ENCODE measurements around the gene EFEMP2. TPM values are rescaled to one million over a fixed set of nuclear protein-coding genes. Genes with fewer than 3 reads are reported as not detected.
A peak's percentile ranks its signal among the peaks of the same experiment; 100 is the strongest.

The EFEMP2 gene
- total and polyA plus RNA-seq, 4 donors, result 34.2 to 67.0 (median 53.8) TPM

- Histone ChIP-seq H3K27me3 (ENCODE audit: control insufficient read depth in 3 of 3, insufficient read depth in 3 of 3, low read length in 2 of 3) (no peaks in the 10 kb centered on the region), H3K36me3 (ENCODE audit: control insufficient read depth in 4 of 4, insufficient read depth in 4 of 4, low read length in 4 of 4) (peaks cover 13 to 58% (median 39%) of the 10 kb centered on the region in 4 donors), H3K27ac (ENCODE audit: low read depth in 1 of 2, low read length in 1 of 2) (no peak overlapping the region), H3K4me1 (ENCODE audit: control insufficient read depth in 5 of 5, insufficient read depth in 5 of 5, low read length in 5 of 5) (peaks cover 0 to 16% (median 9%) of the 10 kb centered on the region in 5 donors), H3K9ac (ENCODE audit: insufficient read depth in 1 of 2, low read length in 2 of 2) (no peak overlapping the region), H3K9me3 (ENCODE audit: control insufficient read depth in 4 of 4, insufficient read depth in 3 of 4, low read length in 3 of 4) (no peaks in the 10 kb centered on the region), H3K4me3 (no peak overlapping the region)
- 87 to 94% methylated on average over 18 of the region's 18 CpGs for WGBS, 2 donors
- ATAC-seq (ENCODE audit: insufficient read depth, low FRiP score), result no peak
- DNase-seq, result peak in 1 of 3 donors; percentile 12
- TF ChIP-seq CTCF (IDR thresholded peaks at IDR 0.05; ENCODE audit: control extremely low read depth, extremely low read depth), result no peak
Measured at GRCh38 chr11:65864706-65865471, 7.7 kb downstream of the EFEMP2 start.

- H3K36me3 ChIP-seq (ENCODE audit: control insufficient read depth in 4 of 4, insufficient read depth in 4 of 4, low read length in 4 of 4), result peaks cover 13 to 55% (median 33%) of the 10 kb centered on the region in 4 donors
- H3K4me3 ChIP-seq, result no peak overlapping the region
- DNase-seq (peak in 1 of 3 donors; percentile 11), ATAC-seq (ENCODE audit: insufficient read depth, low FRiP score) (no peak)
- peaks cover 0 to 21% (median 10%) of the 10 kb centered on the region in 5 donors for H3K4me1 ChIP-seq (ENCODE audit: control insufficient read depth in 5 of 5, insufficient read depth in 5 of 5, low read length in 5 of 5)
- H3K27me3 ChIP-seq (ENCODE audit: control insufficient read depth in 3 of 3, insufficient read depth in 3 of 3, low read length in 2 of 3), result no peaks in the 10 kb centered on the region
- no peak overlapping the region for H3K27ac ChIP-seq (ENCODE audit: low read depth in 1 of 2, low read length in 1 of 2)
- TF ChIP-seq CTCF (IDR thresholded peaks at IDR 0.05; ENCODE audit: control extremely low read depth, extremely low read depth), result no peak
- 84 to 91% methylated on average over 12 of the region's 12 CpGs for WGBS, 2 donors
- no peak overlapping the region for H3K9ac ChIP-seq (ENCODE audit: insufficient read depth in 1 of 2, low read length in 2 of 2)
- no peaks in the 10 kb centered on the region for H3K9me3 ChIP-seq (ENCODE audit: control insufficient read depth in 4 of 4, insufficient read depth in 3 of 4, low read length in 3 of 4)
Measured at GRCh38 chr11:65863889-65864705, 8.5 kb downstream of the EFEMP2 start.

GRCh38 chr11:65862941-65863888, 9.4 kb downstream of the EFEMP2 start:
- WGBS, 2 donors, result 94 to 97% methylated on average over 21 to 24 of the region's 24 CpGs
- Histone ChIP-seq H3K9ac (ENCODE audit: insufficient read depth in 1 of 2, low read length in 2 of 2) (no peak overlapping the region), H3K4me1 (ENCODE audit: control insufficient read depth in 5 of 5, insufficient read depth in 5 of 5, low read length in 5 of 5) (peaks cover 0 to 29% (median 10%) of the 10 kb centered on the region in 5 donors), H3K9me3 (ENCODE audit: control insufficient read depth in 4 of 4, insufficient read depth in 3 of 4, low read length in 3 of 4) (no peaks in the 10 kb centered on the region), H3K27me3 (ENCODE audit: control insufficient read depth in 3 of 3, insufficient read depth in 3 of 3, low read length in 2 of 3) (no peaks in the 10 kb centered on the region), H3K27ac (ENCODE audit: low read depth in 1 of 2, low read length in 1 of 2) (no peak overlapping the region), H3K36me3 (ENCODE audit: control insufficient read depth in 4 of 4, insufficient read depth in 4 of 4, low read length in 4 of 4) (peaks cover 13 to 55% (median 27%) of the 10 kb centered on the region in 4 donors), H3K4me3 (no peak overlapping the region)
- ATAC-seq (ENCODE audit: insufficient read depth, low FRiP score) (no peak), DNase-seq (peak in 1 of 3 donors; percentile 17)
- no peak for TF ChIP-seq CTCF (IDR thresholded peaks at IDR 0.05; ENCODE audit: control extremely low read depth, extremely low read depth)
